K562 (cell line): ENCODE results near the gene HSD17B12. TPM values are rescaled to one million over a fixed set of nuclear protein-coding genes. Genes with fewer than 3 reads are reported as not detected.

Experiments used
- BRCA1 ChIP-seq, 2 experiments: fragments of 450-650 bp in 1 of 2; sonication (generic) in 1 of 2; formaldehyde crosslinking in 1 of 2; IDR thresholded peaks; 2 replicates each; pipeline versions ENCODE4 v1.5.0 to v1.6.1; 2017 to 2020; ENCODE audit warnings: mild to moderate bottlenecking in 1 of 2, missing genetic modification reagents in 1 of 2
- MCM2 ChIP-seq: fragments of 450-650 bp; IDR thresholded peaks from 2 replicates; pipeline ENCODE4 v1.6.1; 2017; ENCODE audit warnings: low read depth, mild to moderate bottlenecking
- PTRF ChIP-seq: fragments of 450-650 bp; IDR thresholded peaks from 2 replicates; pipeline ENCODE4 v1.6.1; 2016; ENCODE audit warnings: mild to moderate bottlenecking, missing genetic modification characterization, missing compliant biosample characterization
- RFX5 ChIP-seq: IDR thresholded peaks from 2 replicates; pipeline ENCODE4 v1.6.1; 2011; ENCODE audit warnings: low read depth, mild to moderate bottlenecking, improper control_type of control experiment, low read length
- SRSF3 ChIP-seq: fragments of 200-400 bp; formaldehyde crosslinking; IDR thresholded peaks from 2 replicates; pipeline ENCODE4 v1.6.1; 2016; ENCODE audit warnings: mild to moderate bottlenecking, low read length, moderate library complexity; ENCODE audit not compliant: insufficient read depth
- TAF1 ChIP-seq: IDR thresholded peaks from 2 replicates; pipeline ENCODE4 v1.6.1; 2011; ENCODE audit warnings: mild to moderate bottlenecking, low read length, moderate library complexity; ENCODE audit not compliant: insufficient read depth, control insufficient read depth, severe bottlenecking; ENCODE audit errors: extremely low read depth
- TCFL5 ChIP-seq: fragments of 250-450 bp; sonication (Bioruptor Pico); conservative IDR thresholded peaks from 2 replicates; pipeline ENCODE4 v1.6.1; 2021; ENCODE audit warnings: mild to moderate bottlenecking, moderate library complexity, matching md5 sums
- ZFPM2 ChIP-seq: fragments of 250-450 bp; sonication (Bioruptor Pico); IDR thresholded peaks from 2 replicates; pipeline ENCODE4 v1.5.1; 2022; ENCODE audit warnings: mild to moderate bottlenecking
- ZNF324 ChIP-seq: fragments of 250-450 bp; sonication (Bioruptor Pico); IDR thresholded peaks from 2 replicates; pipeline ENCODE4 v1.4.0; 2020; ENCODE audit warnings: mild to moderate bottlenecking
- polyA plus RNA-seq, 8 experiments: library from polyadenylated mRNA; depleted of rRNA in 4 of 8; stranded (reverse) in 5 of 8; unstranded in 3 of 8; fragments of >200 nt; fragmentation: Nextera tagmentation in 2 of 8; fragmentation: Illumina TruSeq in 1 of 8; extraction: Ambion mirVana in 2 of 8; extraction: Trizol in 1 of 8; gene quantifications; 2 replicates each; pipeline versions ENCODE4 v1.2.1 to v1.2.3, GENCODE V29; 2011 to 2014; ENCODE audit warnings: inconsistent platforms in 1 of 8, missing spikeins in 1 of 8
- total RNA-seq, 7 experiments: library from RNA; depleted of rRNA in 6 of 7; stranded (reverse); fragments of >200 nt in 6 of 7; fragmentation: Illumina TruSeq in 2 of 7; extraction: Trizol in 2 of 7; gene quantifications; 2 replicates each; pipeline versions ENCODE4 v1.2.1 to v1.2.3, GENCODE V29; 2011 to 2021; ENCODE audit warnings: low replicate concordance in 1 of 7
- TF ChIP-seq, protein P1 (sequence below): fragments of 200-800 bp; sonication (Bioruptor generic); IDR thresholded peaks from 2 replicates; pipeline ENCODE4 v1.6.1; 2016; ENCODE audit warnings: missing genetic modification characterization, missing compliant biosample characterization

The HSD17B12 gene
- total and polyA plus RNA-seq, 9 of the 15 experiments (the other 6 are each of a cell fraction or from before 2014, with no cell fraction given) = 9.1 to 34.5 (median 23.3) TPM

GRCh38 chr11:43693731-43694130 lies 13.2 kb downstream of the HSD17B12 start (continued):
- TF ChIP-seq, protein P1, sequence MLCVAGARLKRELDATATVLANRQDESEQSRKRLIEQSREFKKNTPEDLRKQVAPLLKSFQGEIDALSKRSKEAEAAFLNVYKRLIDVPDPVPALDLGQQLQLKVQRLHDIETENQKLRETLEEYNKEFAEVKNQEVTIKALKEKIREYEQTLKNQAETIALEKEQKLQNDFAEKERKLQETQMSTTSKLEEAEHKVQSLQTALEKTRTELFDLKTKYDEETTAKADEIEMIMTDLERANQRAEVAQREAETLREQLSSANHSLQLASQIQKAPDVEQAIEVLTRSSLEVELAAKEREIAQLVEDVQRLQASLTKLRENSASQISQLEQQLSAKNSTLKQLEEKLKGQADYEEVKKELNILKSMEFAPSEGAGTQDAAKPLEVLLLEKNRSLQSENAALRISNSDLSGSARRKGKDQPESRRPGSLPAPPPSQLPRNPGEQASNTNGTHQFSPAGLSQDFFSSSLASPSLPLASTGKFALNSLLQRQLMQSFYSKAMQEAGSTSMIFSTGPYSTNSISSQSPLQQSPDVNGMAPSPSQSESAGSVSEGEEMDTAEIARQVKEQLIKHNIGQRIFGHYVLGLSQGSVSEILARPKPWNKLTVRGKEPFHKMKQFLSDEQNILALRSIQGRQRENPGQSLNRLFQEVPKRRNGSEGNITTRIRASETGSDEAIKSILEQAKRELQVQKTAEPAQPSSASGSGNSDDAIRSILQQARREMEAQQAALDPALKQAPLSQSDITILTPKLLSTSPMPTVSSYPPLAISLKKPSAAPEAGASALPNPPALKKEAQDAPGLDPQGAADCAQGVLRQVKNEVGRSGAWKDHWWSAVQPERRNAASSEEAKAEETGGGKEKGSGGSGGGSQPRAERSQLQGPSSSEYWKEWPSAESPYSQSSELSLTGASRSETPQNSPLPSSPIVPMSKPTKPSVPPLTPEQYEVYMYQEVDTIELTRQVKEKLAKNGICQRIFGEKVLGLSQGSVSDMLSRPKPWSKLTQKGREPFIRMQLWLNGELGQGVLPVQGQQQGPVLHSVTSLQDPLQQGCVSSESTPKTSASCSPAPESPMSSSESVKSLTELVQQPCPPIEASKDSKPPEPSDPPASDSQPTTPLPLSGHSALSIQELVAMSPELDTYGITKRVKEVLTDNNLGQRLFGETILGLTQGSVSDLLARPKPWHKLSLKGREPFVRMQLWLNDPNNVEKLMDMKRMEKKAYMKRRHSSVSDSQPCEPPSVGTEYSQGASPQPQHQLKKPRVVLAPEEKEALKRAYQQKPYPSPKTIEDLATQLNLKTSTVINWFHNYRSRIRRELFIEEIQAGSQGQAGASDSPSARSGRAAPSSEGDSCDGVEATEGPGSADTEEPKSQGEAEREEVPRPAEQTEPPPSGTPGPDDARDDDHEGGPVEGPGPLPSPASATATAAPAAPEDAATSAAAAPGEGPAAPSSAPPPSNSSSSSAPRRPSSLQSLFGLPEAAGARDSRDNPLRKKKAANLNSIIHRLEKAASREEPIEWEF = no peak
- TF ChIP-seq BRCA1 (IDR thresholded peaks at IDR 0.05) (no peak), BRCA1 (CRISPR knock-in tag; IDR thresholded peaks at IDR 0.05) (no peak), MCM2 (no peak), ZFPM2 (no peak), PTRF (tag) (no peak), TAF1 (no peak), ZNF324 (no peak), TCFL5 (CRISPR knock-in tag) (no peak), SRSF3 (no peak), RFX5 (no peak)
